Amniotic stem cell (primary cell): ENCODE results near the gene DLEC1.
"Not testable (repeated sequence)": the region's sequence is repeated elsewhere in the genome, so short reads cannot be mapped to it uniquely, and the experiment has no call there.

ENCODE experiments used
- DNase-seq: peaks from one replicate; lab custom pipeline; 2025; lab: John Stamatoyannopoulos, UW

Gene DLEC1

DNA sequence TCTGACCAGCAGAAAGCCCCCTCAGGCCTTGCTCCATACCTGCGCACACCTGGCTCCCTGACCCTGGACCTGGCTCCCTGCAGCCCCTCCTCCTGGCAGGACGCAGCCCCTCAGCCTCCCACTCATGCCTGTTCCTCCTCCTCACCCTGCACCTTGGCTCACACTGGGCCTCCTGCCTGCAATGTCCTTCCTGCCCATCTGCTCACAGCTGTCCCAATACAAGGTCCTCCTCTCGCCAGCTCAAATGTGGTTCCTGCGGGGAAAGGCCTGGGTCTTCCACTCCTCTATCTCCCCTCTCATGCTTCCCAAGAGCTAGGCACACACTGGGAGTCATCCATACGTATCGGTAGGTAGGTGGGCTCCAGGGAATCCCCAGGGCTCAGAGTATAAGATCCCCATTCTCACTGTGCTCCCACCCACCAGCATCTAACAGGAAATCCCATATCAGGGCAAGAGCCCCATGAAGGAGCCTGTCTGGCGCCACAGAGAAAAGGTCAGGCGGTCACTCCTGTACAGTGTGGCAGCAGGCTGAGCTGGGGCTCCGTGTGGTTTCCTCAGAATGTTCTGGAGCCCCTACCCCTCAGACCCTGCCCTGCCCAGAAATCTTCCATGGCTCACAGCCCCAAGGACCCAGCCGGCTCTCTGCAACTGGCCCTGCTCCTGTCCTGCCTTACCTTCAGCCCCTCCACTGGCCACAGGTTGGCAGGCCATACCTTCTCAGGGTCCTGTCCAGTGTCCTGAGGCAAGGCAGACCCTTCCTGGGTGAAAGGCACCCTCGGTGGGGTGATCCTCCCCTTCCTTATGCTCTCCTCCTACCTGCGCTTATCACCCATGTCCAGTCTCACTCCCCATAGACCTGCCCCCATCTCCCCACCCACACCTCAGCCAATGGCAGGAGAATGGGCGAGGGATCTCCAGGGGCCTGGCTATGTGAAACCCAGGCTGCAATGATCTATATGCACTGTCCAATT lies 20.4 kb upstream of the DLEC1 start:
- no peak for DNase-seq

DNA sequence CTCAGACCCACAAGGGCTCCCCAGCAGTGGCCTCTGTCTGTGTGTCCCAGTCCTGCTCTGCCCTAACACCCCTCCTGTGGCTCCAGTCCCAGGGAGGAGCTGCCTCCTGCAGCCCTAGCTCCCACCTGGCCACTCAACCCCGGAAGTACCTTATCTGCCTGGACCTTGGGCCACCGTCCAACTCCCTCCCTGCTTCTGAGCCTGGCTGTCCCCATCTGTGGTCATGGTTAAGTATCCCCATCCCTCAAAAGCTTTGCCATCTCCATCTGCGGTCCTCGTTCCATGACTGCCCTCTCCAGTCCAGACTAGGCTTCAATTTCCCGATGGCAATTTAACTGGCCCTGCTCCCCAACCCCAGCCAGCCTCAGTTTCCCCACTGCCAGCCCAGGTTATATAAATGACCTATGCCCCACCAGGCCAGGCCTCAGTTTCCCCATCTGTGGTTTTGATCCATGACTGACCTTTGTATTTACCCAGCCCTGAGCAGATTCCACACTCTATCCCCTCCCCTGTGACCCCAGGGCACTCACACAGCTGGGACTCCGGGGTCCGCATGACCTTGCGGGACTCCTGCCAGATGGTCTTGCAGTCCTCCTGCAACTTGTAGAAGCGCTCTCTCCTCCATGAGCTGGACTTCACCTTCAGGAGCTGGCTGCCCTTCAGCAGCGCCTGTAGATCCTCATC lies 19.2 kb upstream of the DLEC1 start:
- no peak for DNase-seq

DNA sequence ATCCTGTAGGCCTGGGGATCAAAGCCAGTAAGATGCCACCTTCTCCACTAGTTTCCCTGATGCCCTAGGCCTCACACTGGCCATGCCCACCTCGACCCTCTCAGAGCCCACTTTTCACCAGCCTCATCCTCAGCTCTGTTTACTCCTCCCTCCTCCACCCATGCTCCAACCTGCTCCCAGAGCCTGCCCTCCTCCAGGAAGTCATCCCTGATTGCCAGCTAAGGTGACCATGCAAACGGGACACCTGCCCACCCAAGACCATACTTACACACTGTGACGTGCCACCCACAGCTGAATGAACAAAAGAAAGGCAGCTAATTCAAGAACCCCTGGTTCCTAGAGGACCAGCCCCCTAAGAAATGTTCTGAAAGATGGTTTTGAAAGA lies 18.7 kb upstream of the DLEC1 start:
- DNase-seq: no peak

DNA sequence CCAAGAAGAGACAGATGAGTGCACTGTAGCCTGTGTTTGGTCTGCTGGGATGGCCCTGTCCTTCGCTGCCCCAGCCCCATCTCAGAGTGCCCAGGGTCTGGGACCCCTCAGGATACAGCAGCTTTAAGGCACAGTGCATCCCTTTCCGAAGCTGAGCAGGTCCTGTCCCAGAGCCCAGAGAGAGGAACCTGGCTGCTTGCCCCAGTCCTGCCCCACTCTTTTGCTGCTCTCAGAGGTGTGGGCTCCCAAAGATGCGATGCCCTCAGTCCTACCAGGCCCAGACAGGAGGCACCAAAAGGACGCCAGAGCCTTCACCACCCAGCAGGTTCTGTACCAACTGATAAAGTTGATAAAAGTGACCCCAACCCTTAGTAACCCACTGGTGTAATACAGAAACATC lies 17.8 kb upstream of the DLEC1 start:
- no peak for DNase-seq

DNA sequence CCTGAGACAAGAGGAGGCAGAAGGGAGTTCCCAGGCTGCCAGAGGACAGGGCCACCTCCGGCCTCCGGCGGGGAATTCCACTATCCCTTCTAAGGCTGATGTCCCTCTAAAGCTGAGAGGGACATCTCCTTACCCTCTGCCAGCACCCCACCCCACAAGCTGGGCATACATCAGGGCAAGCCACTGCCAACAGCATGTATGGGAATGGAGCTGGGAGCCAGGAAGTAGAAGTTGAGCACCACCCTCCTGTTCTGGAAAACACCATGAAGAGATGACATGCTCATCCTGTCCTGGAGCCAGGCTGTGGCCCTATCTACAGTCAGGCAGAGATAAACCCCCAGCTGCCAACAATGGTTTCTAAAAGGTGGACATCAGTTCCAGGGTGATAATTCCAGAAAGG lies 16.7 kb upstream of the DLEC1 start:
- DNase-seq: no peak

DNA sequence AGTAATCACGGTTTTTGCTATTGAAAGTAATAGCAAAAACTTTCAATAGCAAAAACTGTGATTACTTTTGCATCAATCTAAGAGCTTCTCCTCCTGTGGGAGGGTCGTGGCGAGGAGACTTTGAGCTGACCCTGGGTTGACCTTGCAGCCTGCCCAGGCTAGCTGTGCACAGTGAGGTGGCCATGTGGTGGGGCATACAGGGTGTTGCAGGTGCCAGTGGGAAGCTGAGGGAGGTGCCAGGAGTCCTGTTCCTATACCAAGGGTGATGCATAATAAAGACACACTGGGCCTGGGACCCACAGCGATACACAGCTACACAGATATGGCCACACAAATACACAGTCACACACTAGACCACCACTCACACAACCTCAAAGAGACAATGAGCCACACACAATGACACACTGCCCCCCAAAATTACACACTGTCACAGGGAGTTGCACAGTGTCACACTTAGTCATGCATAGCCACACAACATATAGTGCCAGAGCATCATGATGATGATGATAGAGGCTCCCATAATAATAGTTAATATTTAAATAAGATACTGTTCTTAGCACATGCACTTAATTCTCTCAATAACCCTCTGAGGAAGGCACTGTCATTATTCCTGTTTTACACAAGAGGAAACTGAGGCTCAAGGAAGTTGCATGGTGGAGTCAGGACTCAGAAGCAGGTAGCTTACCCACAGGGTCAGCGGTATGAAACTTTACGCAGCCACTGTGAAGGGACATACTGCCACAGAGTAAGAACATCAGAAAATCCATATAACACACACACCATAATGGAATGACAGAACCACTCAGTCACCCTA lies 15.9 kb upstream of the DLEC1 start:
- no peak for DNase-seq

DNA sequence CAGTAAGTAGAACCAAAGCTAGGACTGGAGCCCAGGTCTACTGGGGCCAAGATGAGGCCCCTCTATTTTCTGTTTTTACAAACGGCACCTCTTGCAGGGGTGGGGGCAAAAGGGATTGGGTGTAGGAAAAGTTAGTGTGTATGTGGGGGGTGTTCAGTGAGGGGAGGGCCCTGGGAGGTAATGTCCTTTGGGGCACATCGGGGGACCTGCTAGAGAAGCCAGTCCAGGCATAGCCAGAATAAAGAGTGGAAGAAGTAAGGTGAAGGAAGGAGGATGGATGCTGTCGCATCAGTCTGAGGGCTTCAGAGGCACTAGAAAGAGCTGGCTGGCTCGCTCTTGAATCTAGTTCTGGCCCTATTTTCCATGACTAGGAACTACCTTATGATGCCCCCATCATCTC lies 12.2 kb upstream of the DLEC1 start:
- no peak for DNase-seq

DNA sequence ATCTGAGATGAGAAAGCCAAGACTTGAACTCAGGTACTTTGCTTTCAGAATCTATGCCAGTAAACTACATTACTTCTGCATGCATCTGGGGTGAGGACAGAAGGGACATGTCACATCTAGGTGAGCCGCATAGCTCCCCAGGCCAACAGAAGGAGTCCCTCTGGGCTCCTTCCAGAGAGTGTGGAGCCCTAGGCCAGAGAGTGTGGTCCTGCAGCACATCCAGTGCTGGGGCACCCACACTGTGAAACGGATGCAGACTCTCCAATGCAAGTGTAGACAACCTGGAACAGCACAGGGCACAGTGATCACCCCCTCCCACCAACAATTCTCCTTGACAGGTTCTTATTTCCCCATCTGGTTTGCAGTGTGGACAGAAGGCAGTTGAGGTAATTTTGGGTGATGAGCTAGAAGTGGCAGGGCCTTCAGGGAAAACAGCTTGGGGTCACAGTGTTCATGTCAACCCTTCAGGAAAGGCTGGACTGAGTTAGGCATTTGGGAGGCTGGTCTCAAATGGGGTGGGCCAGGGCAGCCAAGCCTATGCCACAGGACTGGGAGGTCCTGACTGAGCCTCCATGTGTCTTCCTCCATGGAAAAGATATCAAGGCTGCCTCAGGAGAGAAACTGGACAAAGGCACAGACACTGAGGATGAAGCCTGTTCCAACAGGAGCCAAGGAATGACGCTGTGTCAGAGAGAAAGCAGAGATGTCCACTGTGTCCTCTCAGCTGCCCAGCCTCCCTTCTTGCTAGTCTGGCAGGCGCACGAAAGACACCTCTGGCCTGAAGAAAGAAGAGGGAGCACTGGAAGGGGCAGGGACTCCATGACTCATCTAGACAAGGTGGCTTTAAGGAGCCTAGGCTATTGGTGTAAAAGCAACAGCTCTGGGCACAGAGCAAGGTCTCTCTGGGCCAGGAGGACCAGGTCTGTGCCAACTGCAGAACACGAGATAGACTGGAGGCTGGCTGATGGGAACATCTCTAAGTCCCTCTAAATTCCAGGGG lies 11.2 kb upstream of the DLEC1 start:
- no peak for DNase-seq

DNA sequence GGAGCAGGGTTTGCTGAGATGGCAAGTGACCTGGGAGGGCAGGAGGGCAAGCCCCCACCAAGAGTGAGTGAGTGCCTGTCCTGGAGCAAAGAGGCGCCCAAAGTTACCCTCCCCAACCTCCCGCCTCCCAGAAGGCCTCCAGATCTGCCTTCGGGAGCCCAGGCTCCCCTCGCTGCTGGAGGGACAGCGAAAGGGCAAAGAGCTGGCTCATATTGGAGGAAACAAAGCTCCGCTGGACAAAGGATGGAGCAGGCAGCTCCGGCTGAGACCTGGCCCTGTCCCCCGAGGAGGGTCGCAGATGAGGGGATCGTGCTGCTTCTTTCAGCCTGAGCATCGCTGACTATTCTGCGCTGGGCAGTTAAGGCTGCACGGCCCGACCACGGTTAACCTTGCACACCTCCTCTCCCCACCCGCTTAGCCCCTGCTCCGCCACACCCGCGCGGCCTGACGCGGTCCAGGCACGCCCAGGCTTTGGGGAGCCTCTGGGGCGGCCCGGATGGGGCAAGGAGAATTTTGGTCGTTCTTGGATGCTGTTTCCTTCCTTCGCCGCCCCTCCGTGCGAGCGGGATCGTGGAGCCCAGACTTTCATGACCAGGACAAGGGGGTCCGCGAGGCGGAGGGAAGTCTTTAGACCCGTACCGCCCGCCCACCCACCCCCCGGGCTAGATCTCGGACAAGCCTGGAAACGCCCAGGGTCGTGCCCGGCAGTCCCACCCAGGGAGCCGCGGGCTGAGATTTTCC lies 10.2 kb upstream of the DLEC1 start:
- no peak for DNase-seq

DNA sequence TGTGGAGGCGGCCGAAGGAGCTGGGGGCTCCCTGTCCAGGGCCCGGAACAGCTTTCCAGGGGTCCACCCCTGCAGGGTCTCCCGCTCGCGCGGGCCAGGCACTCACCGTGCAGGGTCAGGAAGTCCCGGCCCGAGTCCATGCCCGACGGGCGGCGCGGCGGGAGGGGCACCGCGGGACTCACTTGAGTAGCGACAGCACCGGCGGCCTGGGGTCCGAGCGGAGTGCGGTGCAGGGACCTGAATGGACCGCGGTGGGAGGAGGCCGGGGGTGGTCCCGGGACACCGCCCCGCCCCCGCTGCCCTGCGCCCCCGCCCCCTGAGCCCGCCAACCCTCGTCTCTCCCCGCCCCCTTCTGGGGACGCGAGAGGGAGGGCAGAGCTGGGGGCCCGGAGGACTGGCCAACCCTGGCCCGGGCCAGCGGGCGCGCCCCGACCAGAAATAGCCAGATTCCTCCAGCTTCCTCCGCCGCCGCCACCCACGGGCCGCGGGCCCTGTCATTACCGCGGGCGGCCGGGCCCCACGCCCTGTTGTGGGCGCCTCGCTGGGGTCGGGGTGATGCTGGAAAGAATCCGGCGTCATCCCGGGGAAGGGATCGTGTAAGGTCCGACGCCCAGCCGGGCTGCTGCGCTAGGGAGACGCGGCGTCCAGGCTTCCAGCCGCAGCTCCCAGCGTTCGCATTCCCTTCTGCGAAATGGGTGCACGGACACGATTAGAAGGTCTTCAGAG lies 9.4 kb upstream of the DLEC1 start, which contains the start of gene PLCD1:
Gene PLCD1 (minus strand): TSS at position 243 of the 726 bp plus-strand sequence. CDS start 103 bp downstream, at position 140.
- no peak for DNase-seq

DNA sequence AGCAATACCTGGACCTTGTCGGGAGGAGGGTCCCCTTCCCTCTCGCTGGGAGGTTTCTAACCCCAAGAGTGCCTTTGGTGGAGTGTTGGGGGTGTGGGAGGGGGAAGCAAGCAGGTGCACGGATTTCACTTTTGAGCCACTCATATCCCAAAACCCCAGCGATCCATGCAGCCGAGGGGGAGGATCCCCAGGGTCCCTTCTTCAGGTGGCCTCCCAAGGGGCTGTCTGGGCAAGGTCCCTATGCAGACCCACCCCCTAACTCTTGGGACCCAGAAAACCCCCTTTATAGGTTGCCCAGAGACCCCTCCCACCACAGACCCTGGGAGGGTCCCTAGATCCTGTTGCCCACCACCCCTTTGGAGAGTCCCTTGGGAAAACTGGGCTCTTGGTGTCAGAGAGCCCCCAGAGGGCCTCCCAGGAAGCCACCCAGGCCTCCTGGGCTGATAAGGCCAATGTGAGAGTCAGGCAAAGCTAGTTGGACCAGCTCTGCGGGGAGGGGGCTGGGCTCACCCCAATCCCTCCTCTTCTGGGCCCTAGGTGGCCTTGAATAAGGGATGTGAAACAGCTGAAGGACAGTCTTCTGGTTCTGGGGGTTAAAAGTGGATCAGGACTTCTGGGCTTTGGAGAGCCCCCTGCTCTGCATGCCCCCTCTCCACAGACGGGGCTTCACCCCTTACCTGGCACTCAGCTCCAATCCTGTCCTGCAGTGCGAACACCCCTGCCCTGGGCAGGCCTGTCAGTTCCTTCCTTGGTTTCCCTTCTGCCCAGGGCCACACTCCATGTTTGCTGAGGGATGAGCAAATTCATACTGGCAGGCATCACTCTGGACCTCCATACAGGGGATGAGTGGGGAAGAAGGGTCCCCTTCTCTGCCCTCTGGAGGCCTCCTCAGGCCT lies 8.6 kb upstream of the DLEC1 start:
- no peak for DNase-seq

DNA sequence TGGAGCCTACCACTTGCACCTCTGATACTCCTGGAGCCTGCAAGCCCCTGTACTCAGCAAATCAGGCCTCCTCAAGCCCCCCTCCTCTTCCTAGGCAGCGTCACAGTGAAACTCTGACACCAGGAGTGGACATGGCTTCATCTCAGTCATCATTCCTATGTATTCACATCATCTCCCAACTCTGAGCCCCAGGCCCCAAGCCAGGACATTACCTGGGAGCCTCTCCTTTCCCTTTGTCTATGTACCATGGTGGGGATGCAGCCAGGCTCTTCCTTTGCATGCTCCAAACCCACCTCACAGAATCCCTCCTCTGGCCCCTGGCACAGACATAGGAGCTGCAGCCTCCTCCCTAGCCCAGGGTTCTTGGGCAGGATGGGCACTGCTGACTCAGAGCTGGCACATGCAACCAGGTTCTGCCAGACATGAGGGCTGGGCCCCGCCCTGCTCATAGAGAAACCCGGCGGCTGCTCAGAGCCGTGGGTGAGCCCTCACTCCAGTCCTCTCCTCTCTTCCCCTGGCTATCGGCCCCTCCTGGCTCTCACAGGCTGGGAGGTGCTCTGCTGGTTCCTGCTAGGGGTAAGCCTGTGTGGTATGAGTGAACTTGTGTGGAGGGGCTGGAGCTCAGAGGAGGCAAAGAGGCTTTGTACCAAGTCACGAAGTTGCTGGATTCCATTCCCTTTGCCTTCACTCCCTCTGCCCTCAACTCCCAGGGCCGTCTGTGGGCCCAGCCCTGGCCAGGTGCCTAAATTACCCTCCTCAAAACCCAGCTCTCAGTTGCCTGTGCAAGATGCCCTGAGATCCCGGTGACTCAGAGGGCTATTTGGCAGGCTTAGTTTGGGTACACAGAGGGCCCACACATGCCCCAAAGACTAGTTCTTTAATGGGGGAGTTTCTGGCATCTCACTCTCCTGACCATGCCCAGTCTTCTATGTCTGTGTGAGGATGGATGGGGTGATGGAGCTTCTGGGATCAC lies 7.7 kb upstream of the DLEC1 start:
- no peak for DNase-seq

DNA sequence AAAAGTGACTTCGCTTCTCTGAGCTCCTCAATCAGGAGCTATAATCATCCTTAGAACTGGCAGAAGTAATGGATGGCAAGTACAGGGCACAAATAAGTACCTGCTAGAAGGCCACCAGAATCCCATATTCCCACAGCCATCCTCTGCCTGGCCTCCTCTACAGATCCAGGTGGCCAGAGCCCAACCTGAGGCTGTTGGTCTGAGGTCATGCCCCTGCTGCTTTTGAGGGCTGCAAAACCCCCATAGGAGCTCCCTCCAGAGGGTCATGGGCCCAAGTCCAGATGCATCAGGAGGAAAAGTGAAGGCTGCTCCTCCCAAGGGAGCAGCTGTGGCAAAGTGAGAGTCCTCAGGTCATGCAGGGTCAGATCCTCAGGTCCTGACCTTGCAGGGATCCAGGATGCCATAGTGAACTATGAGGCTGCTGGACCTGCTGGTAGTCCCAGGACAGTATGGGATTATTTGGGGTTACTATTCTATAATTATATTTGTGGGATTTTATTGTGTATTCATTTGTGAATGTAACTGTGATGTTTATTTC lies 6.6 kb upstream of the DLEC1 start:
- no peak for DNase-seq

DNA sequence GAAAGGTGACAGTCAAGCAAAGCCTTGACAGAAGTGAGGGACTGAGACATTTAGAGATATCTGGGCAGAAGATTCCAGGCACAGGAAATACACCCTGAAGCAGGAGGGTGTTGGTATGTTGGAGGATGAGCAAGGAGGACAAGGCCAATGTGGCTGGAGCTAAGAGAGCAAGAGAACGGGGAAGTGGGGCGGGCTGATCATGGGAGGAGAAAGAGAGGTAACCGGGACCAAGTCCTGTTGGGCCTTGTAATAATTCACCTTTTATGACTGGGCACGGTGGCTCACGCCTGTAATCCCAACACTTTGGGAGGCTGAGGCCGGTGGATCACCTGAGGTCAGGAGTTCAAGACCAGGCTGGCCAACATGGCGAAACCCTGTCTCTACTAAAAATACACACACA lies 5.4 kb upstream of the DLEC1 start:
- not testable (repeated sequence) for DNase-seq

DNA sequence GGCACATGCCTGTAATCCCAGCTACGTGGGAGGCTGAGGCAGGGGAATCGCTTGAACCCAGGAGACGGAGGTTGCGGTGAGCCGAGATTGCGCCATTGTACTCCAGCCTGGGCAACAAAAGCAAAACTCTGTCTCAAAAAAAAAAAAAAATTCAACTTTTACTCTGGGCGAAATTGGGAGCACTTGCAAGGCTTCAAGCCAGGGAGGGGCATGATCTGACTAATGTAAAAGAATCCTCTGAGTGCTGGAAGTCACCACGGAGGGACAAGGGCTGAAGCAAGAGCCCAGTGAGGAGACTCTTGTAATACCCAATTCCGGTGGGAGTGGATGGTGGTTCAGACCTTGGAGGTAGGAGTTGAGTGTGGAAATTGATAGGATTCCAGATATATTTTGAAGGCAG lies 4.7 kb upstream of the DLEC1 start:
- DNase-seq: not testable (repeated sequence)

DNA sequence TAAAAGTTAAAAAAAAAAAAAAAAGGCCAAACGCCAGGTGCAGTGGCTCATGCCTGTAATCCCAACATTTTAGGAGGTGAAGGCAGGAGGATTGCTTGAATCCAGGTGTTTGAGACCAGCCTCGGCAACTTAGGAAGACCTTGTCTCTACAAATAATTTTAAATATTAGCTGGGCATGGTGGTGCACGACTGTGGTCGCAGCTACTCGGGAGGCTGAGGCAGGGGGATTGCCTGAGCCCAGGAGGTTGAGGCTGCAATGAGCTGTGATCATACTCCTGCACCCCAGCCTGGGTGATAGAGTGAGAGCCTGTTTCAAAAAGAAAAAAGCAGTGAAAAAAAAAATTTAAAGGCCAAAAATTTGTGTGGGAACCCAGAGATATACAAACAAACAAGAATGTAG lies 2.7 kb upstream of the DLEC1 start:
- DNase-seq: no peak

DNA sequence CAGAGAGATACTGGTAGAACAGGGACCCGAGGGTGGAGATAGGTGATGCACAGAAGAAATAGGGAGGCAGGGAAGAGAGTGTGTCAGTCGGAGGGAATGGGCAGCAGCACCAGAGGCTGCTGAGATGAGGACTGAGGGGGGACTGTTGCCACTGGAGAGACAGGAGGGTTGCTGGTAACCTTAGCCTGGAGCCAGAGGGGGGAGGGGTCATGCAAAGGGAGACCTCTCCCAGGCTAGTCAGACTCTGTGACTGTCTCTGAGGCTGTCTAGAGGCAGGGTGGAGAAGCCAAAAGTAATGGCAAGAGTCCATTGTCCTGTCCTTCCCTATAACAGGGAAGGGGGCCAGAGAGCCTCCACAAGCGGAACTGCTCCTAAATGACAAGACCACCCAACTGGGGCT lies 2.1 kb upstream of the DLEC1 start:
- no peak for DNase-seq
